IMR-90 (cell line): ENCODE measurements around the gene TFB2M. TPM values are rescaled to one million over a fixed set of nuclear protein-coding genes. Genes with fewer than 3 reads are reported as not detected.

Source experiments
- ATAC-seq: fragments of 200-7000 bp; cut with Tn5 transposase; 2 replicates; pipeline ENCODE4 v1.9.1; 2020; ENCODE audit warnings: low read depth, mild to moderate bottlenecking, moderate library complexity
- BruUV-seq: library from RNA; stranded (reverse); fragments of 400-500 nt; replicated peaks from 2 replicates; lab custom pipeline; 2021; lab: Mats Ljungman, UMichigan
- CTCF ChIA-PET: fragments of 300-600 bp; formaldehyde crosslinking; extraction: SDS; loops from one replicate; lab custom pipeline; 2021; ENCODE audit warnings: antibody characterized with exemption; lab: Yijun Ruan, JAX
- POLR2A ChIA-PET: fragments of 300-600 bp; sonication (Branson Sonifier 250); formaldehyde crosslinking; loops from one replicate; lab custom pipeline; 2022; ENCODE audit warnings: antibody characterized with exemption; ENCODE audit not compliant: unreplicated experiment; lab: Charles Lee
- DNase-seq: peaks from one replicate; pipeline ENCODE4 v3.0.0; 2013
- H2AFZ ChIP-seq: replicated peaks from 2 replicates; pipeline ENCODE3; 2013; ENCODE audit warnings: low read length, mild to moderate bottlenecking; ENCODE audit not compliant: poor library complexity
- H2AK5ac ChIP-seq: 2 replicates; pipeline ENCODE4 v1.6.1; 2013; ENCODE audit warnings: low read depth, low read length, inconsistent platforms
- H2AK9ac ChIP-seq: replicated peaks from 2 replicates; pipeline ENCODE3; 2013; ENCODE audit warnings: mild to moderate bottlenecking, low read depth, low read length, moderate library complexity; ENCODE audit not compliant: poor library complexity
- H2BK120ac ChIP-seq: 2 replicates; pipeline ENCODE4 v1.6.1; 2013; ENCODE audit warnings: low read depth, low read length, inconsistent platforms
- H2BK15ac ChIP-seq: 3 replicates; pipeline ENCODE4 v1.6.1; 2013; ENCODE audit warnings: low read depth, low read length, inconsistent platforms
- H2BK20ac ChIP-seq: 2 replicates; pipeline ENCODE4 v1.6.1; 2013; ENCODE audit warnings: low read depth, mild to moderate bottlenecking, inconsistent platforms, low read length, moderate library complexity
- H2BK5ac ChIP-seq: 2 replicates; pipeline ENCODE4 v1.6.1; 2013; ENCODE audit warnings: mild to moderate bottlenecking, low read depth, low read length, inconsistent platforms; ENCODE audit not compliant: poor library complexity, severe bottlenecking
- H3K14ac ChIP-seq: replicated peaks from 2 replicates; pipeline ENCODE4 v1.6.1; 2013; ENCODE audit warnings: low read depth, low read length, inconsistent platforms
- H3K18ac ChIP-seq: 2 replicates; pipeline ENCODE4 v1.6.1; 2013; ENCODE audit warnings: low read depth, low read length, control low read depth
- H3K23ac ChIP-seq: 2 replicates; pipeline ENCODE4 v1.6.1; 2013; ENCODE audit warnings: low read depth, low read length, inconsistent platforms
- H3K27ac ChIP-seq: 2 replicates; pipeline ENCODE4 v1.5.1; 2013; ENCODE audit warnings: mild to moderate bottlenecking, control low read depth, low read length; ENCODE audit not compliant: insufficient read depth
- H3K27me3 ChIP-seq: 2 replicates; pipeline ENCODE4 v1.6.1; 2013; ENCODE audit warnings: low read length; ENCODE audit not compliant: control insufficient read depth, insufficient read depth
- H3K36me3 ChIP-seq: 2 replicates; pipeline ENCODE4 v1.6.1; 2013; ENCODE audit warnings: low read length, mixed read lengths; ENCODE audit not compliant: control insufficient read depth, insufficient read depth
- H3K4ac ChIP-seq: 2 replicates; pipeline ENCODE4 v1.6.1; 2013; ENCODE audit warnings: low read depth, low read length, inconsistent platforms
- H3K4me1 ChIP-seq: 2 replicates; pipeline ENCODE4 v1.6.1; 2013; ENCODE audit warnings: low read length, mixed read lengths; ENCODE audit not compliant: control insufficient read depth, insufficient read depth
- H3K4me2 ChIP-seq: 2 replicates; pipeline ENCODE4 v1.6.1; 2013; ENCODE audit warnings: low read depth, mild to moderate bottlenecking, control low read depth, low read length, moderate library complexity
- H3K4me3 ChIP-seq: 2 replicates; pipeline ENCODE4 v1.5.1; 2013; ENCODE audit warnings: low read depth, mild to moderate bottlenecking, control low read depth, low read length, moderate library complexity; ENCODE audit not compliant: insufficient read depth
- H3K56ac ChIP-seq: 2 replicates; pipeline ENCODE4 v1.6.1; 2013; ENCODE audit warnings: low read length, inconsistent platforms; ENCODE audit not compliant: insufficient read depth; ENCODE audit errors: extremely low read depth
- H3K79me1 ChIP-seq, 2 experiments: 2 replicates each; pipeline ENCODE4 v1.6.1; 2013; ENCODE audit warnings: low read length in 2 of 2, inconsistent platforms in 1 of 2, low read depth in 1 of 2
- H3K9ac ChIP-seq: 2 replicates; pipeline ENCODE4 v1.6.1; 2013; ENCODE audit warnings: low read depth, low read length, control low read depth
- H3K9me1 ChIP-seq: 2 replicates; pipeline ENCODE4 v1.6.1; 2013; ENCODE audit warnings: low read length, inconsistent platforms; ENCODE audit not compliant: insufficient read depth
- H3K9me3 ChIP-seq: 2 replicates; pipeline ENCODE4 v1.6.1; 2013; ENCODE audit warnings: low read length; ENCODE audit not compliant: control insufficient read depth, insufficient read depth
- H4K20me1 ChIP-seq: 2 replicates; pipeline ENCODE4 v1.6.1; 2013; ENCODE audit warnings: low read length, inconsistent platforms; ENCODE audit not compliant: insufficient read depth
- H4K5ac ChIP-seq: 2 replicates; pipeline ENCODE4 v1.6.1; 2013; ENCODE audit warnings: mild to moderate bottlenecking, low read depth, low read length, control low read depth
- H4K8ac ChIP-seq, 2 experiments: 2 replicates each; pipeline ENCODE4 v1.6.1; 2013; ENCODE audit warnings: low read depth in 2 of 2, low read length in 2 of 2, control low read depth in 1 of 2, inconsistent platforms in 1 of 2
- H4K91ac ChIP-seq: 2 replicates; pipeline ENCODE4 v1.6.1; 2013; ENCODE audit warnings: low read depth, low read length, inconsistent platforms; ENCODE audit not compliant: insufficient read depth
- BHLHE40 ChIP-seq: fragments of 150-350 bp; IDR thresholded peaks from 2 replicates; pipeline ENCODE4 v1.6.1; 2016; ENCODE audit warnings: mild to moderate bottlenecking, low read depth, low read length
- CEBPB ChIP-seq: IDR thresholded peaks from 2 replicates; pipeline ENCODE4 v1.6.1; 2012; ENCODE audit warnings: low read depth, low read length, improper control_type of control experiment
- CHD1 ChIP-seq: IDR thresholded peaks from 2 replicates; pipeline ENCODE4 v1.6.1; 2012; ENCODE audit warnings: low read depth, low read length, improper control_type of control experiment
- CTCF ChIP-seq: conservative IDR thresholded peaks from 2 replicates; pipeline ENCODE4 v1.5.1; 2012; ENCODE audit warnings: mild to moderate bottlenecking, low read depth, low read length, improper control_type of control experiment
- ELK1 ChIP-seq: fragments of 150-350 bp; IDR thresholded peaks from 2 replicates; pipeline ENCODE4 v1.6.1; 2016; ENCODE audit warnings: low read depth, mild to moderate bottlenecking, low read length, moderate library complexity, borderline replicate concordance
- FOS ChIP-seq: fragments of 150-350 bp; IDR thresholded peaks from 2 replicates; pipeline ENCODE4 v1.6.1; 2016; ENCODE audit warnings: low read depth, low read length
- NFE2L2 ChIP-seq: fragments of 150-350 bp; IDR thresholded peaks from 2 replicates; pipeline ENCODE4 v1.6.1; 2016; ENCODE audit warnings: low read depth, mild to moderate bottlenecking, low read length
- POLR2A ChIP-seq: IDR thresholded peaks from 2 replicates; pipeline ENCODE4 v1.6.1; 2012; ENCODE audit warnings: mild to moderate bottlenecking, low read depth, low read length
- WGBS, 2 experiments: methylation state at CpG; one replicate each; pipeline versions ENCODE4 v1.1.5 to v1.1.7; 2013; ENCODE audit warnings: missing lambda C conversion rate in 2 of 2; ENCODE audit not compliant: insufficient read length in 1 of 2; ENCODE audit errors: extremely low coverage in 2 of 2; 5-methylcytosine and 5-hydroxymethylcytosine counted together
- dilution Hi-C: fragments of 300-500 bp; cut with HindIII; formaldehyde crosslinking; loops from one replicate; pipeline ENCODE4 v1.14.3; 2018; ENCODE audit warnings: low sequenced_read_pairs; ENCODE audit not compliant: unreplicated experiment
- in situ Hi-C: fragments of 300-500 bp; cut with MboI; formaldehyde crosslinking; loops from 3 replicates; pipeline ENCODE4 v1.14.3; 2019; ENCODE audit warnings: low sequenced_read_pairs, inconsistent platforms, mixed read lengths
- intact Hi-C: fragments of 100-400 bp; cut with micrococcal nuclease; formaldehyde crosslinking; loops from 2 replicates; pipeline ENCODE4 v1.10.0; 2022
- polyA plus RNA-seq, 3 experiments: library from polyadenylated mRNA; depleted of rRNA; stranded (reverse); fragments of >200 nt; gene quantifications; 2 replicates each; pipeline ENCODE4 v1.2.3, GENCODE V29; 2012; ENCODE audit warnings: low replicate concordance in 1 of 3
- total RNA-seq: library from RNA; depleted of rRNA; stranded (reverse); fragments of >200 nt; gene quantifications from 2 replicates; pipeline ENCODE4 v1.2.3, GENCODE V29; 2012

The TFB2M gene
- total and polyA plus RNA-seq, 2 of the 4 experiments (the other 2 are of a cell fraction) = 13.3 to 15.7 TPM

GRCh38 chr1:246565751-246566127, 322 bp downstream of the TFB2M start:
- H2BK120ac ChIP-seq = no peak overlapping the region
- H3K9me3 ChIP-seq = no peaks in the 10 kb centered on the region
- H3K9ac ChIP-seq = peak overlapping the region; percentile 75
- peak overlapping the region; percentile 81 for H3K4me3 ChIP-seq
- H2AK5ac ChIP-seq = no peak overlapping the region
- H3K23ac ChIP-seq = no peak overlapping the region
- no peaks in the 10 kb centered on the region for H3K27me3 ChIP-seq
- H4K8ac ChIP-seq = peak overlapping the region; percentile 18 to 79; a peak in 3 of 4 replicates
- H2AK9ac ChIP-seq = peak overlapping the region; percentile 89
- 0% methylated on average over 15 of the region's 25 CpGs; no CpG with 5 or more reads in 1 of the 2 experiments for WGBS, 2 experiments
- H2AFZ ChIP-seq = peak overlapping the region; percentile 98
- H3K4ac ChIP-seq = peak overlapping the region; percentile 34
- peak overlapping the region; percentile 22 for H2BK5ac ChIP-seq
- H3K56ac ChIP-seq = peak overlapping the region; percentile 65
- peak overlapping the region; percentile 9; the same call in 1 of the 2 replicates for H4K91ac ChIP-seq
- ATAC-seq = peak; percentile 4
- H3K4me2 ChIP-seq = peak overlapping the region; percentile 99
- H3K18ac ChIP-seq = no peak overlapping the region
- H2BK15ac ChIP-seq = no peak overlapping the region
- no TSS peak for BruUV-seq
- peak overlapping the region; percentile 75 for H4K5ac ChIP-seq
- CTCF ChIA-PET = interaction anchor here (1.1 kb wide), 1 partner anchor 43 kb away, joined by 3 read pairs; no protein-coding TSS in a partner anchor
- DNase-seq = peak; percentile 58
- TF ChIP-seq NFE2L2 = no peak
- TF ChIP-seq CTCF = no peak
- peak; percentile 83 for TF ChIP-seq CEBPB
- TF ChIP-seq FOS = no peak
- TF ChIP-seq CHD1 = no peak
- TF ChIP-seq BHLHE40 = no peak
- TF ChIP-seq ELK1 = no peak
- TF ChIP-seq POLR2A = no peak
- intact Hi-C loops (loop anchor here (1.0 to 5.0 kb wide), 5 partner anchors 27 to 187 kb away; no protein-coding TSS in a partner anchor), in situ Hi-C loops (no loop called here), dilution Hi-C loops (no loop called here)
- peak overlapping the region; percentile 61 for H3K14ac ChIP-seq
- peaks cover 16 to 50% of the 10 kb centered on the region in 2 experiments; a peak in 3 of 4 replicates for H3K79me1 ChIP-seq
- H3K4me1 ChIP-seq = peaks cover 5% of the 10 kb centered on the region; the same call in 1 of the 2 replicates
- no peaks in the 10 kb centered on the region for H4K20me1 ChIP-seq
- peak overlapping the region; percentile 41 for H3K27ac ChIP-seq
- POLR2A ChIA-PET = interaction anchor here (0.6 to 0.7 kb wide), 2 partner anchors 14 to 43 kb away, joined by 3 to 15 read pairs; no protein-coding TSS in a partner anchor
- no peaks in the 10 kb centered on the region; the same call in 1 of the 2 replicates for H3K9me1 ChIP-seq
- H3K36me3 ChIP-seq = peaks cover 4% of the 10 kb centered on the region; the same call in 1 of the 2 replicates
- no peak overlapping the region for H2BK20ac ChIP-seq
